GM12892 (cell line): ENCODE measurements around the gene APBA2.

Experiments
- DNase-seq: peaks from one replicate; pipeline ENCODE4 v3.0.0; 2011; ENCODE audit not compliant: insufficient read length
- FAIRE-seq: peaks from 2 replicates; lab custom pipeline; 2011; peaks lifted over from hg19 to GRCh38; lab: Jason Lieb, UNC
- POLR2A ChIP-seq: IDR thresholded peaks from 2 replicates; pipeline ENCODE4 v1.6.1; 2011; ENCODE audit warnings: low read depth, low read length, control low read depth
- POLR2AphosphoS5 ChIP-seq: IDR thresholded peaks from 2 replicates; pipeline ENCODE4 v1.6.1; 2011; ENCODE audit warnings: low read depth, low read length, control low read depth
- TAF1 ChIP-seq: IDR thresholded peaks from 2 replicates; pipeline ENCODE4 v1.6.1; 2011; ENCODE audit warnings: low read depth, mild to moderate bottlenecking, control low read depth, low read length, borderline replicate concordance

APBA2 gene

DNA sequence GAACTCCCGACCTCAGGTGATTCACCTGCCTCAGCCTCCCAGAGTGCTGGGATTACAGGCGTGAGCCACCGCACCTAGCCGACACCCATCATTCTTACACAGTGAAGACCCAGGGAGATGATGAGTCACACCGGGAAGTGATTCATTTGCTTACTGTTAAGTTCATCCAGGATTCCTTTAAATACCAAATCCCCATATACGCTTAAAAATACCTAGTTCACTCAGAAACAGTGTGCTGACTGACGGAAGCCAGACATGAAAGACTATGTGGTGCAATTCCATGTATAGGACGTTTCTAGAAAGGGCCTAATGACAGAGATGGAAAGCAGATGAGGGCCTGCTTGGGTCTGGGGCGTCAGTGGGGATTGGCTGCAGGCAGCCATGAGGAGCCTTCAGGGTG is 75.2 kb downstream of the APBA2 start:
- FAIRE-seq (no peak), DNase-seq (no peak)
- TF ChIP-seq TAF1: no peak
- no peak for TF ChIP-seq POLR2A
- no peak for TF ChIP-seq POLR2AphosphoS5

DNA sequence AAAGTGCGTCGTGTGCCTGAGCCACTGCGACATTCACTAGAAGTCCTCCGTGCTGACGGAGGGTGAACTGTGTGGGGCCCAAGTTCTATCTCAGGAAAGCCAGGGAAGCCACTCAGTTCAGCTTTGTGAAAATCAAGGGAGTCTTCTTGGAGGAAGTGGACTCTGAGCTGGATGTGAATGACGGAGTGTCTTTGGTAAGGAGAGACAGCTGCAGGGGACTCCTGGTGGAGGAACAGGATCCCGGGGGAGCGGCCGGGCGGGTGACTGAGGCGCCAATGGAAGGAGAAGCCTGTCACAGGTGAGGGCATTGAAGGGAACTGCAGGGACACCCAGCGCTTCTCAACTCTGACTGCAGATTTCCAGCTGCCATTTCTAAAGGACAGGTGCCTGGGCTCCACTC is 75.6 kb downstream of the APBA2 start:
- TF ChIP-seq POLR2AphosphoS5 (no peak), TAF1 (no peak), POLR2A (no peak)
- no peak for FAIRE-seq

GRCh38 chr15:28962851-28963710 is 77.3 kb downstream of the APBA2 start:
- FAIRE-seq: no peak
- DNase-seq: no peak
- TF ChIP-seq POLR2AphosphoS5: no peak
- no peak for TF ChIP-seq TAF1
- TF ChIP-seq POLR2A: no peak

More for the DNA sequence above, 75.6 kb downstream of the APBA2 start:
- no peak for DNase-seq

- TF ChIP-seq POLR2AphosphoS5 (no peak), POLR2A (no peak), TAF1 (no peak)
- DNase-seq: no peak
- no peak for FAIRE-seq
Observed at GRCh38 chr15:28963711-28964081, 77.9 kb downstream of the APBA2 start.

DNA sequence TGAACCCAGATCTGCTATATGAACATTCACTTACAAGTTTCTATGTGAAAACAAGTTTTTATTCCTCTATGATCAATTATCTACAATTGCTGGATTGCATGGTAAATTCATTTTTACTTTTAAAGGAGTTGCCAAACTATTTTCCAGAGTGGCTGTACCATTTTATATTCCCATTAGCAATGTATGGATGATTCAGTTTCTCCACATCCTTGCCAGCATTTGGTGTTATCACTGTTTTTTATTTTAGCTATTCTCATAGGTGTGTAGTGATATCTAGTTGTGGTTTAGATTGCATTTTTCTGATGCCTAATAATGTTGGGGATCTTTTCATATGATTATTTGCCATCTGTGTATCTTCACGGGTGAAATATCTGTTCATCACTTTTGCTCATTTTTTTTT is 78.3 kb downstream of the APBA2 start:
- DNase-seq: no peak
- TF ChIP-seq POLR2A: no peak
- no peak for TF ChIP-seq TAF1
- TF ChIP-seq POLR2AphosphoS5: no peak
- no peak for FAIRE-seq

DNA sequence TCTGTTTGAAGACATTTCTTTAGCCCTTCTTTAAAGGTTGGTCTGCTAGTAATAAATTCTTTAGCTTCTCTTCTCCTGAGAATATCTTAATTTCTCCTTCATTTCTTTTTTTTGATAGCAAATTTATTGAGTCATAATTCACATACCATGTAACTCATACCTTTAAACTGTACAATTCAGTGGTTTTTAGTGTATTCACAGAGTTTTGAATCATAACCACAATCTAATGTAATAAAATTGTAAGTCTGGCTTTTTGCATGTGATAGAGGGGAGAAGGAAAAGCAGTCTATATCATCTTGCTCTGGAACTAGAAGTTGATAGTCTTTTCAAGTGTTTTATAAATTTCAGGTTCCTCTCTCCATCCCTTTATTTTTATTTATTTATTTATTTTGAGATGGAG is 81.3 kb downstream of the APBA2 start:
- FAIRE-seq (no peak), DNase-seq (no peak)
- TF ChIP-seq TAF1 (no peak), POLR2AphosphoS5 (no peak), POLR2A (no peak)

DNA sequence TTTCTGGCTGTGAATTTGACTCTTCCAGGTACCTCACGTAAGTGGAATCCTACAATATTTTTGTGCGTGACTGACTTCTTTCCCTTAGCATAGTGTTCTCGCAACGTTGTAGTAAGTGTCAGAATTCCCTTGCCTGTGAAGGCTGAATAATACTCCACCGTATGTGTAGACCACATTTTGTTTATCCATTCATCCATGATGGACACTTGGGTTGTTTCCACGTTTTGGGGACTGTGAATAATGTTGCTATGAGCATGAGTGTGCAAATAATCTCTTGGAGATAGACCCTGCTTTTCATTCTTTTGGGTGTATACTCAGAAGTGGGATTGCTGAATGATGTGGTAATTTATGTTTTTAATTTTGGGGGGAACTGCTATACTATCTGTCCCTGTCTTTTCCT is 82.2 kb downstream of the APBA2 start:
- no peak for FAIRE-seq
- DNase-seq: no peak
- TF ChIP-seq POLR2AphosphoS5 (no peak), TAF1 (no peak), POLR2A (no peak)

GRCh38 chr15:28969511-28970085 is 83.8 kb downstream of the APBA2 start:
- no peak for TF ChIP-seq POLR2A
- no peak for TF ChIP-seq POLR2AphosphoS5
- no peak for TF ChIP-seq TAF1
- no peak for DNase-seq
- FAIRE-seq: no peak

- no peak for DNase-seq
- no peak for FAIRE-seq
- TF ChIP-seq POLR2AphosphoS5 (no peak), POLR2A (no peak), TAF1 (no peak)
Observed at GRCh38 chr15:28974142-28974541, 88.4 kb downstream of the APBA2 start.

DNA sequence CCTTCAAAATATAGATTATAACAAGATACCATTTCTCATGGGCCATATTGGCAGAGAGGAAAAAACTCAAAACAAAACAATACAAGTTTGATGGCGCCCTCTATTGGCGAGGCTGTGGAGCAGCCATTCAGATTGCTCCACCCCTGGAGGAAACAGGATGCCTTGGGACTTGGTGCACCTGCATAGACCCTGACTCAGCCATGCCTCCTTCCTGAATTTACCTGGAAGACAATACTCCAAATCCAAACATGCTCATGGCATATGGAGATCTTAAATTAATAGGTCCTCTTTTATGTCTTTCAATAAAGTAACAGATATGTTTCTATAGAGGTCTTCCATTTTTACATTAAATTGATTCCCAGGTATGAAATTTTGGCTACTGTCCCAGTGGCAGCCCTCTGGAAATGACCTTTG is 90.0 kb downstream of the APBA2 start:
- TF ChIP-seq POLR2A (no peak), POLR2AphosphoS5 (no peak), TAF1 (no peak)
- peak; percentile 33 for DNase-seq
- FAIRE-seq: no peak

- FAIRE-seq: no peak
- no peak for DNase-seq
- TF ChIP-seq TAF1: no peak
- no peak for TF ChIP-seq POLR2AphosphoS5
- no peak for TF ChIP-seq POLR2A
Observed at GRCh38 chr15:28977377-28978010, 91.7 kb downstream of the APBA2 start.

DNA sequence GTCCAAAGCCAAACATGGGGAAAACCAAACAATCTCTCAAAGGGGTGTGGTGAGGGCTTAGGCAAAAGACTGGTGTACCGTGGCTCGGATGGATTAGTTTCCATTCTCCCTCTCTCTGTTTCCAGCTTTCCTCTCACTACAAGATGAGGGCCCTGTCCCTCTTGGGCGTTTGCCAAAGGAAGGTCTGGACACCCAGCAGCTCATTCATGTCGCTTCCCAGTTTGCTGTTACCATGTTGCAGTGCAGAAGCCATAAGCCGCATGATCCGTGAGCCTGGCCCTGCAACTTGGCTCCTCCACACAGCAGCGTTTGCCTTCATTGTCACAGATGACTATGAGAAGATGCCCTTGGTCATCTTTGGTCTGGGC is 92.2 kb downstream of the APBA2 start:
- FAIRE-seq: no peak
- no peak for TF ChIP-seq TAF1
- no peak for TF ChIP-seq POLR2AphosphoS5
- no peak for TF ChIP-seq POLR2A
- no peak for DNase-seq
